ENCODE data around the gene CD28.

The CD28 gene

GRCh38 chr2:203750346-203751068 lies 44.1 kb downstream of the CD28 start:
- DNase-seq (ENCODE audit: low read depth): no peak
- H3K4me3 ChIP-seq (ENCODE audit: low read depth, low read length): no peak overlapping the region
- no peak for TF ChIP-seq CTCF (IDR thresholded peaks at IDR 0.05; ENCODE audit: insufficient read depth, low read depth, low read length, missing control alignments)

GRCh38 chr2:203751685-203752271 lies 45.3 kb downstream of the CD28 start:
- H3K4me3 ChIP-seq (ENCODE audit: low read depth, low read length): no peak overlapping the region
- TF ChIP-seq CTCF (IDR thresholded peaks at IDR 0.05; ENCODE audit: insufficient read depth, low read depth, low read length, missing control alignments): no peak
- no peak for DNase-seq (ENCODE audit: low read depth)

- H3K4me3 ChIP-seq (ENCODE audit: low read depth, low read length): no peak overlapping the region
- TF ChIP-seq CTCF (IDR thresholded peaks at IDR 0.05; ENCODE audit: insufficient read depth, low read depth, low read length, missing control alignments): no peak
- DNase-seq (ENCODE audit: low read depth): no peak
Measured at GRCh38 chr2:203756161-203756560, 49.7 kb downstream of the CD28 start.

- no peak overlapping the region for H3K4me3 ChIP-seq (ENCODE audit: low read depth, low read length)
- TF ChIP-seq CTCF (IDR thresholded peaks at IDR 0.05; ENCODE audit: insufficient read depth, low read depth, low read length, missing control alignments): no peak
- DNase-seq (ENCODE audit: low read depth): no peak
Measured at GRCh38 chr2:203758841-203759689, 52.6 kb downstream of the CD28 start.

- DNase-seq (ENCODE audit: low read depth): no peak
- TF ChIP-seq CTCF (IDR thresholded peaks at IDR 0.05; ENCODE audit: insufficient read depth, low read depth, low read length, missing control alignments): no peak
- H3K4me3 ChIP-seq (ENCODE audit: low read depth, low read length): no peak overlapping the region
Measured at GRCh38 chr2:203759690-203760365, 53.4 kb downstream of the CD28 start.

- no peak overlapping the region for H3K4me3 ChIP-seq (ENCODE audit: low read depth, low read length)
- DNase-seq (ENCODE audit: low read depth): no peak
- TF ChIP-seq CTCF (IDR thresholded peaks at IDR 0.05; ENCODE audit: insufficient read depth, low read depth, low read length, missing control alignments): no peak
Measured at GRCh38 chr2:203761121-203761520, 54.7 kb downstream of the CD28 start.
